ENCODE results near the gene SCN11A.

SCN11A gene

GRCh38 chr3:39022286-39022630 is 29.5 kb downstream of the SCN11A start:
- Mint-ChIP-seq H3K27me3 (ENCODE audit: low read depth) (peaks cover 3% of the 10 kb centered on the region), H3K9me3 (no peaks in the 10 kb centered on the region), H3K4me3 (no peak overlapping the region), H3K36me3 (ENCODE audit: low read depth) (no peaks in the 10 kb centered on the region), H3K4me1 (no peaks in the 10 kb centered on the region), H3K27ac (no peak overlapping the region)
- no peak for TF ChIP-seq CTCF (IDR thresholded peaks at IDR 0.05; ENCODE audit: unreplicated experiment in 3 of 3)

GRCh38 chr3:39021465-39022285 is 30.1 kb downstream of the SCN11A start:
- H3K27me3 Mint-ChIP-seq (ENCODE audit: low read depth): peaks cover 3% of the 10 kb centered on the region
- H3K9me3 Mint-ChIP-seq: no peaks in the 10 kb centered on the region
- no peak for TF ChIP-seq CTCF (IDR thresholded peaks at IDR 0.05; ENCODE audit: unreplicated experiment in 3 of 3)
- no peaks in the 10 kb centered on the region for H3K4me1 Mint-ChIP-seq
- H3K36me3 Mint-ChIP-seq (ENCODE audit: low read depth): no peaks in the 10 kb centered on the region
- no peak overlapping the region for H3K4me3 Mint-ChIP-seq
- no peak overlapping the region for H3K27ac Mint-ChIP-seq

- no peak overlapping the region for H3K27ac Mint-ChIP-seq
- no peak for TF ChIP-seq CTCF (IDR thresholded peaks at IDR 0.05; ENCODE audit: unreplicated experiment in 3 of 3)
- H3K4me3 Mint-ChIP-seq: no peak overlapping the region
- H3K36me3 Mint-ChIP-seq (ENCODE audit: low read depth): no peaks in the 10 kb centered on the region
- no peaks in the 10 kb centered on the region for H3K9me3 Mint-ChIP-seq
- H3K27me3 Mint-ChIP-seq (ENCODE audit: low read depth): peaks cover 3% of the 10 kb centered on the region
- H3K4me1 Mint-ChIP-seq: no peaks in the 10 kb centered on the region
These were observed 30.7 kb downstream of the SCN11A start for GRCh38 chr3:39021029-39021428.

GRCh38 chr3:39019299-39019698 is 32.4 kb downstream of the SCN11A start:
- Mint-ChIP-seq H3K9me3 (no peaks in the 10 kb centered on the region), H3K4me3 (no peak overlapping the region), H3K27me3 (ENCODE audit: low read depth) (peaks cover 3% of the 10 kb centered on the region), H3K4me1 (no peaks in the 10 kb centered on the region), H3K36me3 (ENCODE audit: low read depth) (no peaks in the 10 kb centered on the region), H3K27ac (no peak overlapping the region)
- no peak for TF ChIP-seq CTCF (IDR thresholded peaks at IDR 0.05; ENCODE audit: unreplicated experiment in 3 of 3)

- Mint-ChIP-seq H3K27ac (no peak overlapping the region), H3K9me3 (no peaks in the 10 kb centered on the region), H3K4me1 (no peaks in the 10 kb centered on the region), H3K27me3 (ENCODE audit: low read depth) (peaks cover 3% of the 10 kb centered on the region), H3K36me3 (ENCODE audit: low read depth) (no peaks in the 10 kb centered on the region), H3K4me3 (no peak overlapping the region)
- TF ChIP-seq CTCF (IDR thresholded peaks at IDR 0.05; ENCODE audit: unreplicated experiment in 3 of 3): no peak
These were observed 36.3 kb downstream of the SCN11A start for GRCh38 chr3:39015418-39015817.

- H3K27me3 Mint-ChIP-seq (ENCODE audit: low read depth): peaks cover 3% of the 10 kb centered on the region
- no peak for TF ChIP-seq CTCF (IDR thresholded peaks at IDR 0.05; ENCODE audit: unreplicated experiment in 3 of 3)
- no peaks in the 10 kb centered on the region for H3K9me3 Mint-ChIP-seq
- H3K36me3 Mint-ChIP-seq (ENCODE audit: low read depth): no peaks in the 10 kb centered on the region
- H3K4me3 Mint-ChIP-seq: no peak overlapping the region
- no peaks in the 10 kb centered on the region for H3K4me1 Mint-ChIP-seq
- no peak overlapping the region for H3K27ac Mint-ChIP-seq
These were observed 37.7 kb downstream of the SCN11A start for GRCh38 chr3:39013921-39014509.
